Tibial nerve (tissue), 3 donors: ENCODE results near the gene CCNF.

Source experiments
- POLR2A ChIP-seq, 2 donors: fragments of 450-650 bp; IDR thresholded peaks; one replicate each; pipeline ENCODE4 v1.6.1; 2017; ENCODE audit warnings: antibody characterized with exemption in 2 of 2, mild to moderate bottlenecking in 2 of 2, moderate library complexity in 2 of 2
- TF ChIP-seq, protein P1 (sequence below), 5 experiments: fragments of 200-600 bp in 3 of 5; fragments of 450-650 bp in 2 of 5; sonication (generic) in 3 of 5; IDR thresholded peaks; one replicate each; pipeline ENCODE4 v1.5.1; 2016 to 2019; ENCODE audit warnings: antibody characterized with exemption in 5 of 5, mild to moderate bottlenecking in 3 of 5, moderate library complexity in 2 of 5

- no peak for TF ChIP-seq POLR2A (IDR thresholded peaks at IDR 0.05)
- TF ChIP-seq, protein P1, sequence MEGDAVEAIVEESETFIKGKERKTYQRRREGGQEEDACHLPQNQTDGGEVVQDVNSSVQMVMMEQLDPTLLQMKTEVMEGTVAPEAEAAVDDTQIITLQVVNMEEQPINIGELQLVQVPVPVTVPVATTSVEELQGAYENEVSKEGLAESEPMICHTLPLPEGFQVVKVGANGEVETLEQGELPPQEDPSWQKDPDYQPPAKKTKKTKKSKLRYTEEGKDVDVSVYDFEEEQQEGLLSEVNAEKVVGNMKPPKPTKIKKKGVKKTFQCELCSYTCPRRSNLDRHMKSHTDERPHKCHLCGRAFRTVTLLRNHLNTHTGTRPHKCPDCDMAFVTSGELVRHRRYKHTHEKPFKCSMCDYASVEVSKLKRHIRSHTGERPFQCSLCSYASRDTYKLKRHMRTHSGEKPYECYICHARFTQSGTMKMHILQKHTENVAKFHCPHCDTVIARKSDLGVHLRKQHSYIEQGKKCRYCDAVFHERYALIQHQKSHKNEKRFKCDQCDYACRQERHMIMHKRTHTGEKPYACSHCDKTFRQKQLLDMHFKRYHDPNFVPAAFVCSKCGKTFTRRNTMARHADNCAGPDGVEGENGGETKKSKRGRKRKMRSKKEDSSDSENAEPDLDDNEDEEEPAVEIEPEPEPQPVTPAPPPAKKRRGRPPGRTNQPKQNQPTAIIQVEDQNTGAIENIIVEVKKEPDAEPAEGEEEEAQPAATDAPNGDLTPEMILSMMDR (IDR thresholded peaks at IDR 0.05): no peak
Measured at GRCh38 chr16:2471016-2471652, 41.9 kb downstream of the CCNF start, which contains the start of gene NTN3.
